Lower leg skin (tissue), 4 donors: ENCODE results near the gene TIGD1. TPM values are rescaled to one million over a fixed set of nuclear protein-coding genes. Genes with fewer than 3 reads are reported as not detected.

Experiments used
- DNase-seq, 2 donors: peaks; one replicate each; pipeline ENCODE4 v3.0.0-alpha.2; 2019; ENCODE audit warnings: low spot score in 2 of 2
- H3K4me3 ChIP-seq: fragments of 200-600 bp; sonication (generic); 2 replicates; pipeline ENCODE4 v1.5.1; 2017; ENCODE audit warnings: mild to moderate bottlenecking, low read depth; ENCODE audit not compliant: poor library complexity, severe bottlenecking
- CTCF ChIP-seq, 3 donors: fragments of 450-650 bp; IDR thresholded peaks; one replicate each; pipeline ENCODE4 v1.5.1; 2016; ENCODE audit warnings: antibody characterized with exemption in 3 of 3, mild to moderate bottlenecking in 3 of 3, moderate library complexity in 2 of 3
- POLR2A ChIP-seq, 2 donors: fragments of 450-650 bp; IDR thresholded peaks; one replicate each; pipeline ENCODE4 v1.6.1; 2016 to 2017; ENCODE audit warnings: antibody characterized with exemption in 2 of 2, mild to moderate bottlenecking in 1 of 2, moderate library complexity in 1 of 2
- WGBS, 2 donors: methylation state at CpG; one replicate each; pipeline ENCODE4 v1.1.5; 2018; 5-methylcytosine and 5-hydroxymethylcytosine counted together
- intact Hi-C: fragments of 100-400 bp; cut with DNase I; formaldehyde crosslinking; loops from one replicate; pipeline ENCODE4 v1.15.0; 2023; ENCODE audit warnings: low total_unique reads
- total RNA-seq, 4 donors: library from RNA; depleted of rRNA; stranded (reverse); fragments of >200 nt; gene quantifications; one replicate each; pipeline ENCODE4 v1.1.0, GENCODE V29; 2016

TIGD1 gene
- total RNA-seq, 4 donors from 2014 or later = 2.2 to 5.4 (median 5.1) TPM

- TF ChIP-seq CTCF (IDR thresholded peaks at IDR 0.05) (no peak), POLR2A (IDR thresholded peaks at IDR 0.05) (no peak)
- DNase-seq = no peak
- 24 to 28% methylated on average over 5 of the region's 5 CpGs for WGBS, 2 donors
- H3K4me3 ChIP-seq = no peak overlapping the region
- intact Hi-C loops = no loop called here
These were observed 17.8 kb upstream of the TIGD1 start for GRCh38 chr2:232568161-232568560.

GRCh38 chr2:232567721-232568120 lies 17.4 kb upstream of the TIGD1 start:
- intact Hi-C loops = no loop called here
- H3K4me3 ChIP-seq = no peak overlapping the region
- no peak for TF ChIP-seq POLR2A (IDR thresholded peaks at IDR 0.05)
- TF ChIP-seq CTCF (IDR thresholded peaks at IDR 0.05) = no peak
- no peak for DNase-seq

GRCh38 chr2:232563580-232563979 lies 13.2 kb upstream of the TIGD1 start:
- WGBS, 2 donors = 45 to 51% methylated on average over 3 of the region's 3 CpGs
- TF ChIP-seq CTCF (IDR thresholded peaks at IDR 0.05) (no peak), POLR2A (IDR thresholded peaks at IDR 0.05) (no peak)
- H3K4me3 ChIP-seq = no peak overlapping the region
- intact Hi-C loops = no loop called here
- DNase-seq = no peak

- intact Hi-C loops = no loop called here
- 85 to 86% methylated on average over 8 of the region's 8 CpGs for WGBS, 2 donors
- DNase-seq = no peak
- H3K4me3 ChIP-seq = no peak overlapping the region
- TF ChIP-seq CTCF (IDR thresholded peaks at IDR 0.05) = no peak
- TF ChIP-seq POLR2A (IDR thresholded peaks at IDR 0.05) = no peak
These were observed 12.3 kb upstream of the TIGD1 start for GRCh38 chr2:232562515-232563151.

- no peak for DNase-seq
- intact Hi-C loops = no loop called here
- WGBS, 2 donors = 77 to 84% methylated on average over 3 of the region's 3 CpGs
- TF ChIP-seq POLR2A (IDR thresholded peaks at IDR 0.05) = no peak
- H3K4me3 ChIP-seq = no peak overlapping the region
These were observed 6.1 kb upstream of the TIGD1 start for GRCh38 chr2:232556426-232556825.

- H3K4me3 ChIP-seq = no peak overlapping the region
- TF ChIP-seq POLR2A (IDR thresholded peaks at IDR 0.05) (no peak), CTCF (IDR thresholded peaks at IDR 0.05) (no peak)
- WGBS, 2 donors = 94 to 97% methylated on average over 4 of the region's 4 CpGs
- DNase-seq = peak in 1 of 2 donors; percentile 64
- intact Hi-C loops = no loop called here
These were observed 1.4 kb upstream of the TIGD1 start for GRCh38 chr2:232551776-232552175.
